Uterus (tissue), 4 donors: ENCODE data around the gene ARFGEF2. TPM values are rescaled to one million over a fixed set of nuclear protein-coding genes. Genes with fewer than 3 reads are reported as not detected.

Experiments
- DNase-seq, 2 donors: peaks; one replicate each; pipeline ENCODE4 v3.0.0-alpha.2; 2019 to 2020
- H3K27ac ChIP-seq, 2 donors: fragments of 200-600 bp; sonication (generic); 1 replicate in 1 of 2; 2 replicates in 1 of 2; pipeline ENCODE4 v1.5.1; 2016 to 2018
- H3K27me3 ChIP-seq, 2 donors: fragments of 200-600 bp; sonication (generic); one replicate each; pipeline ENCODE4 v1.5.1; 2018 to 2019; ENCODE audit warnings: control low read depth in 1 of 2
- H3K36me3 ChIP-seq, 2 donors: fragments of 200-600 bp; sonication (generic); one replicate each; pipeline ENCODE4 v1.5.1; 2019; ENCODE audit warnings: control low read depth in 1 of 2
- H3K4me1 ChIP-seq, 2 donors: fragments of 200-600 bp; sonication (generic); one replicate each; pipeline ENCODE4 v1.5.1; 2018 to 2019; ENCODE audit warnings: control low read depth in 1 of 2
- H3K4me3 ChIP-seq, 2 donors: fragments of 200-600 bp; sonication (generic); 1 replicate in 1 of 2; 2 replicates in 1 of 2; pipeline ENCODE4 v1.5.1; 2018 to 2019; ENCODE audit warnings: mild to moderate bottlenecking in 1 of 2
- H3K9me3 ChIP-seq, 2 donors: fragments of 200-600 bp; sonication (generic); one replicate each; pipeline ENCODE4 v1.5.1; 2019; ENCODE audit warnings: control low read depth in 1 of 2
- CTCF ChIP-seq, 4 experiments: fragments of 200-600 bp in 2 of 4; fragments of 450-650 bp in 2 of 4; sonication (generic) in 2 of 4; IDR thresholded peaks; one replicate each; pipeline ENCODE4 v1.5.1; 2016 to 2019; ENCODE audit warnings: antibody characterized with exemption in 4 of 4, mild to moderate bottlenecking in 2 of 4, moderate library complexity in 1 of 4
- POLR2A ChIP-seq, 2 donors: fragments of 450-650 bp; IDR thresholded peaks; one replicate each; pipeline ENCODE4 v1.6.1; 2016; ENCODE audit warnings: antibody characterized with exemption in 2 of 2, mild to moderate bottlenecking in 1 of 2, moderate library complexity in 1 of 2
- intact Hi-C: fragments of 100-400 bp; cut with DNase I; formaldehyde crosslinking; loops from one replicate; pipeline ENCODE4 v1.15.1; 2023; ENCODE audit warnings: low total_unique reads
- total RNA-seq, 4 donors: library from RNA; depleted of rRNA in 3 of 4; stranded (reverse); fragments of >200 nt in 3 of 4; gene quantifications; one replicate each; pipeline versions ENCODE4 v1.1.0 to v1.2.4, GENCODE V29; 2014 to 2023
- donor health status: DM: yes; HTN: yes; CAD: no.

Gene ARFGEF2
- total RNA-seq, 4 donors from 2014 or later: 22.0 to 33.7 (median 27.0) TPM

DNA sequence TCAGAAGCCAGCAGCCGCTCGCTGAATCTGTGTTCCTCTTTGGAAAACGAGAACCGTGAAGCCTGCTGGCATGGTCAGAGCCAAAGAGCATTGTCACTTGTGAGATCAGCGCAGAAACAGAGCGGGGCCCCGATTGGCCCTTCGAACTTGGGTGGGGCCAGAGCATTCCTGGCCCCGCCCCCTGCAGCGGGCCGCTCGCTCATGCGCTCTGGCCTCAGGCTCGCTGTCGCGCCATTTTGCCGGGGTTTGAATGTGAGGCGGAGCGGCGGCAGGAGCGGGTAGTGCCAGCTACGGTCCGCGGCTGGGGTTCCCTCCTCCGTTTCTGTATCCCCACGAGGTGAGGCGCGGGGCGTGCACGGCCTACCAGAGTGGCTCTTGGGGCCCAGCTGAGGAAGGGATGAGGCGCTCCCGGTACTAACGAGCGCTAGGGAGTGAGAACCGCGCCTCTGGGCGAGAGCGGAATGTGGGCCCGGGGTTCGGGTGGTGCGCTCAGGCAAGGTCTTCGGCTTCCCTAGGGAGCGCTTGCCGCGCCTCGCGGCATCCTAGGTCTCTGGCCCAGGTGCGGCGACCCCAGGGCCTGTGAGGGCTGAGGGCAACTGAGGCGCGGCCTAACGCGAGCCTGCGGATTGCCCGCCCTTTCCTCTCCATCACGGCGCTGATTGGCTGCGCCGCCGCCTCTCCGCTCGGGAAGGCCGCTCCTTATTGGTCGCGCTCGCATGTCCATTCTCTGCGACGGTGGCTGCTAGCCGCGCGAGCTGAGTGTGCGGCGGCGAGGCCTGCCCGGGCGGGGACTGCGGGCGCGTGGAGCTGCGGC, 124.8 kb downstream of the ARFGEF2 start, which contains the start of gene CSE1L:
TSS of gene CSE1L (plus strand) at position 226 of the 814 bp plus-strand sequence. CDS start 12,152 bp downstream, outside the sequence.
- H3K27me3 ChIP-seq: no peaks in the 10 kb centered on the region
- intact Hi-C loops: no loop called here

DNA sequence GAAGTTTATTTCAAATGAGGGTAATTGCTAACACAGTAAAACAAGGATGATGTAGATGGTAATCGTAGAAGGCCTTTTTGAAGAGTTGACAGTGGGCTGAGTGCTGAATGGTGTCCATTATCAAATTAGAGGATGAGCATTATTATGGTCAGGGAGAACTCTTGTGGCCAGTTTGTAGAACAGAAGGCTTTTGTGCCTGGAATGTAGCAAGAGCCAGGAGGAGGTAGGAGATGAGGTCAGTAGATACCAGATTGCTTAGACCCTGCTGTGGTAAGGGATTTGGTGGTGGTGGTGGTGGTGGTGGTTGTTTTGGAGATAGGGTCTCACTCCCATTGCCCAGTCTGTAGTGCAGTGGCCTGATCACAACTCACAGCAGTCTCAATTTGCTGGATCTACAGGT, 130.8 kb downstream of the ARFGEF2 start:
- H3K27me3 ChIP-seq: no peaks in the 10 kb centered on the region
- no peaks in the 10 kb centered on the region for H3K9me3 ChIP-seq
- intact Hi-C loops: no loop called here
- TF ChIP-seq CTCF (IDR thresholded peaks at IDR 0.05): no peak
- no peaks in the 10 kb centered on the region for H3K36me3 ChIP-seq
- peaks cover under 1 to 7% of the 10 kb centered on the region in 2 donors for H3K4me1 ChIP-seq
- DNase-seq: no peak
- H3K4me3 ChIP-seq: no peak overlapping the region
- no peak overlapping the region for H3K27ac ChIP-seq

More for the DNA sequence above, 124.8 kb downstream of the ARFGEF2 start, which contains the start of gene CSE1L:
- TF ChIP-seq CTCF (IDR thresholded peaks at IDR 0.05): peak in 2 of 4 experiments; percentile 43 to 67
- peak in 1 of 2 donors; percentile 94 for TF ChIP-seq POLR2A (IDR thresholded peaks at IDR 0.05)
- peak within 1 kb of the TSS; percentile 99 to 100 for H3K4me3 ChIP-seq
- H3K36me3 ChIP-seq: no peaks in the 10 kb centered on the region
- H3K4me1 ChIP-seq: peaks cover 5 to 7% of the 10 kb centered on the region in 2 donors
- peak within 1 kb of the TSS; percentile 98 to 100 for H3K27ac ChIP-seq
- DNase-seq: peak; percentile 93 to 94
- no peaks in the 10 kb centered on the region for H3K9me3 ChIP-seq

DNA sequence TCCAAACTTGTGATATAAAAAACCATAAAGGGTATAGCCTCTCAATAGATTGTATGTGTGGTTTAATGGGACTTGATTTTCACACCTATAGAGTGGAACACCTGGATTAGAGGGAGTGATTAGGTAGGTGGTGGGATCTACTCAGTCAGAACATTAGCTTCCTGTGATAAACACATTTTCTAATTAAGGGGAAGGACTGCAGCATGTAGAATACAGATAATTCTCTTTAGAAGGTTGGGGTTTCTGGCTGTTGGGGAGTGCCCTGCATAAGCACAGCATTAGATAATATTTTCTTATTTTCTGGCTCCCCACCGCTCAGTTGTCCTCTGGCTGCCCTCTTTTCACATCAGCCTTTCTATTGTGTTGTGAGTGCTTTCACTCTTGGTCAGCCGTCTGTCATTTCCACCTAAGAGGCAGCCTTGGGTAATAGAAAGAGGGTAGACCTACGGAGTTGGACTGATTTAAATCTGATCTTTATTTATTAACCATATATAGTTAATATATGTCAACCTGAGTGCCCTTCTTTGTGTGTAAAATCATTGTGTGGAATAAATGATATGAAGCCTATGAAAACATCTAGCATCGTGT, 132.6 kb downstream of the ARFGEF2 start:
- intact Hi-C loops: no loop called here
- no peak overlapping the region for H3K4me3 ChIP-seq
- no peaks in the 10 kb centered on the region for H3K9me3 ChIP-seq
- H3K36me3 ChIP-seq: no peaks in the 10 kb centered on the region
- H3K27me3 ChIP-seq: no peaks in the 10 kb centered on the region
- no peak for DNase-seq
- H3K4me1 ChIP-seq: no peaks in the 10 kb centered on the region
- H3K27ac ChIP-seq: no peak overlapping the region
- no peak for TF ChIP-seq CTCF (IDR thresholded peaks at IDR 0.05)
- TF ChIP-seq POLR2A (IDR thresholded peaks at IDR 0.05): no peak

DNA sequence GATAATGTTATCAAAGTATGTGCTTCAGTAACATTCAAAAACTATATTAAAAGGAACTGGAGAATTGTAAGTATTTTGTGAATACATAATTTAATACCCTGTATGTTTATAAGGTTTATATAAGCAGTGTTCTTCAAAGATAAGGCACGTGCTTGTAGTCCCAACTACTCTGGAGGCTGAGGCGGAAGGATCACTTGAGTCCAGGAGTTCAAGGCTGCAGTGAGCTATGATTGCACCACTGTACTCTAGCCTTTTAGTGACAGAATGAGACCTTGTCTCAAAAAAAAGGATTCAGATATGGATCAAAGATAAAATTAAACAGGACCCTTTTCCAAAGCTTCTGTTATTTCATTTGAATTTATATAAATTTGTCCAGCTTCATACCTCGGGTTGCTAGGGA, 141.8 kb downstream of the ARFGEF2 start:
- no peaks in the 10 kb centered on the region for H3K36me3 ChIP-seq
- no peak for DNase-seq
- no peaks in the 10 kb centered on the region for H3K4me1 ChIP-seq
- no peak overlapping the region for H3K27ac ChIP-seq
- TF ChIP-seq CTCF (IDR thresholded peaks at IDR 0.05) (no peak), POLR2A (IDR thresholded peaks at IDR 0.05) (no peak)
- intact Hi-C loops: no loop called here
- H3K27me3 ChIP-seq: no peaks in the 10 kb centered on the region
- H3K9me3 ChIP-seq: no peaks in the 10 kb centered on the region
- H3K4me3 ChIP-seq: no peak overlapping the region

DNA sequence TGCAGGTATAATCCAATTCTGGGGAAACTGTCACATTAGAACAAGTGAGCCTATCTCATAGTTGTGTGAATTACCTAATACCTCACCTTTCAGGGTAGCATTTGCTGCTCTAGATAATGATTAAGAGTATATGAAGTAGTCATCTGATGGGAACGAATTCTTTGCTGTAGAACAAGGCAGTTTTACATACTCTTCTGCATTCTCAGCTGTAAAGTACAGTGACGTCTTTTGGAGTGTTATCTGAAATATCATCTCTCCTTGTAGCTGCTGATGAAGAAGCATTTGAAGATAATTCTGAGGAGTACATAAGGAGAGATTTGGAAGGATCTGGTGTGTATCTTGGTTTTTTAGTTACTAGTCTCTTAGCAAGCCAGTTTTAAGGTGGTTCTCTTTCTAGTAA, 153.0 kb downstream of the ARFGEF2 start:
- no peaks in the 10 kb centered on the region for H3K27me3 ChIP-seq
- no peaks in the 10 kb centered on the region for H3K36me3 ChIP-seq
- intact Hi-C loops: no loop called here
- no peaks in the 10 kb centered on the region for H3K9me3 ChIP-seq
- no peak for DNase-seq
- no peaks in the 10 kb centered on the region for H3K4me1 ChIP-seq
- no peak overlapping the region for H3K4me3 ChIP-seq
- TF ChIP-seq POLR2A (IDR thresholded peaks at IDR 0.05) (no peak), CTCF (IDR thresholded peaks at IDR 0.05) (no peak)
- H3K27ac ChIP-seq: no peak overlapping the region
